GM18858 (cell line): Measurements from ENCODE around the gene UNC5C.

ENCODE experiments used
- ATAC-seq: cut with Tn5 transposase; IDR thresholded peaks from one replicate; pipeline ENCODE4 v1.9.1; 2021; ENCODE audit not compliant: unreplicated experiment

The UNC5C gene

GRCh38 chr4:95358421-95358820 lies 190.4 kb downstream of the UNC5C start:
- ATAC-seq = no peak

- ATAC-seq = no peak
These were observed 193.8 kb downstream of the UNC5C start for GRCh38 chr4:95355021-95355420.

DNA sequence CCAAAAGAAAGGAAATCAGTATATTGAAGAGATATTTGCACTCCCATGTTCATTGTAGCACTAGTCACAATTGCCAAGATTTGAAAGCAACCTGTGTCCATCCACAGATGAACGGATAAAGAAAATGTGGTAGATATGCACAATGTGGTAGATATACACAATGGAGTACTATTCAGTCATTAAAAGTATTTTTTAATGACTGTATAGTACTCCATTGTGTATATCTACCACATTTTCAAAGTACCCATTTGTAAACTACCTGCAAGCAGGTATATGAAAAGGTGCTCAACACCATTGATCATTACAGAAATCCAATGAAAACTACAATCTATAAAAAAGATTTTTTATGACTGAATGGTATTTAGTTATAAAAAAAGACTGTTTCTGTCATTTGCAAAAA lies 200.4 kb downstream of the UNC5C start:
- no peak for ATAC-seq

- ATAC-seq = no peak
These were observed 205.5 kb downstream of the UNC5C start for GRCh38 chr4:95343235-95343634.

- no peak for ATAC-seq
These were observed 208.6 kb downstream of the UNC5C start for GRCh38 chr4:95340191-95340590.

GRCh38 chr4:95325665-95326064 lies 223.1 kb downstream of the UNC5C start:
- no peak for ATAC-seq

- ATAC-seq = no peak
These were observed 229.6 kb downstream of the UNC5C start for GRCh38 chr4:95319169-95319568.

GRCh38 chr4:95318483-95318882 lies 230.3 kb downstream of the UNC5C start:
- no peak for ATAC-seq

GRCh38 chr4:95318044-95318443 lies 230.7 kb downstream of the UNC5C start:
- no peak for ATAC-seq

GRCh38 chr4:95317085-95317793 lies 231.5 kb downstream of the UNC5C start:
- no peak for ATAC-seq

DNA sequence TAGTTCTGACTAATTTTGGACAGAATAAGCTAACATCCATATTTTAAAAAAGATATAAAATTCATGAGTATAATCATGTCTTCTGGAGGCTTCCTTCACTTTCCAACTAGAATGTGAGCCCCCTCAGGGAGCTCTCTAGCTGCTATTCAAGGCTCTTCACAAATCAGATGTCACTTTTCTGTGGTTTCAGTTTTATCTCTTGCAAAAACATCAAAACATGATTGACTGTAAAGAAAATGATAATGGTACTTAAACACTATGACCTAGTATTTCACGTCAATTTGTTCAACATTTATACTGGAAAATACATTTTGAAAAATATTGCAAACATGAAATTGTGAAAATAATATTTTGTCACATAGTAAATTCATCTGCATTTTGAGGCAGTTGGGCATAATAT lies 234.2 kb downstream of the UNC5C start:
- no peak for ATAC-seq

- no peak for ATAC-seq
These were observed 243.9 kb downstream of the UNC5C start for GRCh38 chr4:95304898-95305297.

DNA sequence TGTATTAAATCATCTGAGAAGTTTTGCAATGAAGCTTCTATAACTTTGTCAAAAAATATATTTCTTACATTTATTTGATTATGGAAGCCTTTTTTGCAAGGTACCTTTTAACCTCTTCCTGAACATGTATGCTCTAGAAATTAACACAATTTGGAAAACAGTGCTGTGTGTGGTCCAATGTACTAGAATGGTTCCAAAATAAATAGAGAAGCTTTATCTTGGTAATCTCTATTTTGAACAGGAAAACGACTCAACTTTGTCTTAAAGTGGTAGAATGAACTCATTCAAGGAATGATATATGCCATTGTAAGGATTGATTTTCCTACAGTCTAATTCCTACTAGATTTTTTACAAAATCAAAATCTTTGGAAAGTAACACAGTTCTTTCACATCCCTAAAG lies 248.5 kb downstream of the UNC5C start:
- no peak for ATAC-seq

- ATAC-seq = no peak
These were observed 252.7 kb downstream of the UNC5C start for GRCh38 chr4:95296052-95296451.

DNA sequence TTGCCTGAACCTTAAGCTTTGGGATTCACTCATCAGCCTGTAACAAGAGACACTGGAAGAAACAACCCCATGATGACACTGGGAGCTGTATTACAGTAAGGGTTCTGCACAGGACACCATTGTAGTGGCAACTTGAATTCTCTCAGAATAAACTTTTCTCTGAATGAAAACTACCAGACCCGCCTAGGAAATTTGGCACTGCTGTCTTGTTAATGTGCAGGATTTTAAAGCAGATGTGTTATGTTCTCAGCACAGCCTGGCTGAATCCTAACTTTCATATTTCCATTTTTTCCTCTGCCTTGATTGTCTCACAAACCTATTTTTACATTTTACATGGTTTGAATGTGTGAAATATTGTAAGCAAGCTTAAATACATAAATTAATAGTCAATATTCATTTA lies 253.6 kb downstream of the UNC5C start:
- ATAC-seq = no peak

GRCh38 chr4:95294321-95294720 lies 254.5 kb downstream of the UNC5C start:
- ATAC-seq = no peak

- ATAC-seq = no peak
These were observed 255.8 kb downstream of the UNC5C start for GRCh38 chr4:95293014-95293413.

GRCh38 chr4:95290702-95291101 lies 258.1 kb downstream of the UNC5C start:
- no peak for ATAC-seq

DNA sequence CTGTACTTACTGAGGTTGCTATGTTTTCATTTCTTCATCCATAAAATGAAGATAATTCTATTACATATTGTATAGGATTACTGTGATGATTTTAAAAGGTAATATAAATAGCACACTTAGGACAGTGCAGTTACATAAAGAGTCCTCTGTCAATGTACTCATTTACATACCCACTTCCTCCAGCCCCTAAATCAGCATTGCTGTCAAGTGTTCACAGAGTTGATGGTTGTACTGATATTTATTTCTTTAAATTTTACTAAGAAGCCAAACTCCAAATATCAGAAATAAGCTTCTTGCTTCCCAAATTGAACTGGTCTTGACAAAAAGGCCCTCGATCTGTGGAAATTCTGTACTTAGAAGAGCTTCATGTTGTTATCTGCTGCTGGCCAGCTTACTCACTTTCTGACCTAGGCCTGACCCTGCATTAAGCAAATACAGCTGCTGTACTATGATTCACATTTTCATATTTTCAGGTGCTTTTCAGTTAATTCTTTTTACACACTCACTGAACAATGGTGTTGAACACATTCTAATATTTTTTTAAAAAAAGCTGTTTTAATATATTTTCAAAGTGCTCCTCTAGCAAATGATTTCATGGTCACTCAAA lies 259.6 kb downstream of the UNC5C start:
- peak; percentile 76 for ATAC-seq

- ATAC-seq = no peak
These were observed 260.2 kb downstream of the UNC5C start for GRCh38 chr4:95288552-95288951.

DNA sequence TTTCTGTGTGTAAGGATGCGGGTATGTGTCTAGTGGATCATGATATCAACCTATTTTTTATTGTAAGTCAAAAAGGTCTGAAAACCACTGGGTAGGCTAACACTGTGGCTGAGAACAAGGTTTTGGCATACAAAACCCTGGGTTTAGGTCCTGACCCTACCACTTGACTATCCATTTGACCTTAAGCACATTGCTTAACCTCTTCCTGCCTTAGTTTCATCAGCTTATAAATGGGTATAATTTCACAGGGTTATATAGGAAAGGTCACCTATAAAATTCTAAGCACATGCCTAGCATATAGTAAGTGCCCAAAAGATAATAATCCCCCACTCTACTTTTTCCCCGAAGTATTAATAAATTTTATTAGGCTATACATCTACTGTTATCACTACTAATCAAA lies 263.0 kb downstream of the UNC5C start:
- ATAC-seq = no peak

- ATAC-seq = no peak
These were observed 264.1 kb downstream of the UNC5C start for GRCh38 chr4:95284655-95285054.

DNA sequence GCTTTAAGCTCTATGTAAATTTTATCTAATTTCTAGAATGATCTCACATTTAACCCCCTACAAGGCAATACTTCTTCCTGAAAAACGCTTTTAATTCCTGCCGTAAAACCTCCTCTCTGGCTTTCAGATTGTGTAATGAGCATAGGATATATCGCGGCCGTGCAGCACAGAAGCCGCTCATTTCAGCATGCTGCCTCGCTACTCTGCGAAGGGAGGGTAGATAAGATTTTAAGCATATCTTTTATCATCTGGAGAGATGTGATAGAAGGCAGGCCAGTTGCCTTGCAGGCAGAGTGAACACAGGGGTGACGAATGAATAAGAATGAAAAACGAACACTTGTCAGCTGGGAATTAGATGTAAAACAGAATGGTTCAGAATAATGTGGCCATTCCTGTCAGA lies 265.5 kb downstream of the UNC5C start:
- no peak for ATAC-seq
